Mesenteric fat pad (tissue), 1 donor: ENCODE results near the gene ADD3. TPM values are rescaled to one million over a fixed set of nuclear protein-coding genes. Genes with fewer than 3 reads are reported as not detected.

Experiments used
- DNase-seq: peaks from one replicate; pipeline ENCODE4 v3.0.0-alpha.2; 2020; ENCODE audit warnings: low spot score
- long read RNA-seq: library from polyadenylated mRNA; unstranded; transcript quantifications from one replicate; pipeline ENCODE4 v2.0.0, GENCODE V29; 2020
- total RNA-seq: library from RNA; stranded (reverse); fragmentation: NEBNext Ultra II Directional; extraction: Animal tissue kit (Norgen Biotek cat#: 25700); gene quantifications from one replicate; pipeline ENCODE4 v1.2.1, GENCODE V29; 2021
- donor health status: DM: yes; HTN: yes; CAD: no.

The ADD3 gene, protein sequence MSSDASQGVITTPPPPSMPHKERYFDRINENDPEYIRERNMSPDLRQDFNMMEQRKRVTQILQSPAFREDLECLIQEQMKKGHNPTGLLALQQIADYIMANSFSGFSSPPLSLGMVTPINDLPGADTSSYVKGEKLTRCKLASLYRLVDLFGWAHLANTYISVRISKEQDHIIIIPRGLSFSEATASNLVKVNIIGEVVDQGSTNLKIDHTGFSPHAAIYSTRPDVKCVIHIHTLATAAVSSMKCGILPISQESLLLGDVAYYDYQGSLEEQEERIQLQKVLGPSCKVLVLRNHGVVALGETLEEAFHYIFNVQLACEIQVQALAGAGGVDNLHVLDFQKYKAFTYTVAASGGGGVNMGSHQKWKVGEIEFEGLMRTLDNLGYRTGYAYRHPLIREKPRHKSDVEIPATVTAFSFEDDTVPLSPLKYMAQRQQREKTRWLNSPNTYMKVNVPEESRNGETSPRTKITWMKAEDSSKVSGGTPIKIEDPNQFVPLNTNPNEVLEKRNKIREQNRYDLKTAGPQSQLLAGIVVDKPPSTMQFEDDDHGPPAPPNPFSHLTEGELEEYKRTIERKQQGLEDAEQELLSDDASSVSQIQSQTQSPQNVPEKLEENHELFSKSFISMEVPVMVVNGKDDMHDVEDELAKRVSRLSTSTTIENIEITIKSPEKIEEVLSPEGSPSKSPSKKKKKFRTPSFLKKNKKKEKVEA
- total RNA-seq = 89.6 TPM
- long read RNA-seq, full-length matches to known transcripts = 129 of 190 reads
- long read RNA-seq, partial matches to known transcripts = 19 of 190 reads
- long read RNA-seq, other reads (novel, unspliced or antisense) = 42 of 190 reads

DNA sequence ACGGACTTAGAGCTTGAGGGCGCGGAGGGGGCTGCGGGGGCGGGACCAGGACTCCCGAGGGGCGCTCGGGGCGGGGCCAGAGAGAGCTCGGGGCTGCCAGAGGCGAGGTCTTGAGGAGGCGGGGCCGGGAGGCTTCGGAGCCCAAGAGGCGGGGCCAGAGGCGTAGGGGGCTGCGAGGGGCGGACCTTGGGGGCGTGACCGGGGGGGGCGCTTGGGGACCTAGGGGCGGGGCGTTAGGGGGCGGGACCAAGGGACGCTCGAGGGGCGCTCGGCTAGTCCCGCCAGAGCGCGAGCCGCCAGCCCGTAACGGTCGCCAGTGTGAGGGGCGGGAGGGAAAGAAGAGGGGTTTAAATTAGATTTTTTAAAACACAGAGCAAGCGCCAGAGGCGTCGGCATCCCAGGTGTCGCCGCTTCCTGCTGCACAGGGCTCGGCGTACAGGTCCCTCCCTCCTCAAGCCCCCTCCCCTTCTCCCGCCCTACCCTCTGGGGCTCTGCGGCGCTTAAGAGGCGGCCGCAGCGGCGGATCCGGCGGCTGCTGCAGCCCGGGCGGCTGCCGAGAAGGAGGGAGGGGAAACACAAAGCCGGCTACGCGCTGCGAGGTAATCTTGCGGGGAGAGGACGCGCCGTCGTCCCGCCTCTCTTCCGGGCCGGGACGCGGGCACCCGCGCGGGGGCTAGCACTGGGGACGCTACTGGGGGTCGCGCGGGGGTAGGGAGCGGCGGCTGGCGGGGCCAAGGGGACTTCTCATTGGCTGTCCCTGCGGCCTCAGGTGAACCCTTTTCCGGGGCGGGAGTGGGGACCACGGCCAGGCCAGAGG, at the start of gene ADD3:
ADD3 (plus strand) TSS at position 284 of the 817 bp plus-strand sequence. CDS start 92,670 bp downstream, outside the sequence.
- peak; percentile 96 for DNase-seq

DNA sequence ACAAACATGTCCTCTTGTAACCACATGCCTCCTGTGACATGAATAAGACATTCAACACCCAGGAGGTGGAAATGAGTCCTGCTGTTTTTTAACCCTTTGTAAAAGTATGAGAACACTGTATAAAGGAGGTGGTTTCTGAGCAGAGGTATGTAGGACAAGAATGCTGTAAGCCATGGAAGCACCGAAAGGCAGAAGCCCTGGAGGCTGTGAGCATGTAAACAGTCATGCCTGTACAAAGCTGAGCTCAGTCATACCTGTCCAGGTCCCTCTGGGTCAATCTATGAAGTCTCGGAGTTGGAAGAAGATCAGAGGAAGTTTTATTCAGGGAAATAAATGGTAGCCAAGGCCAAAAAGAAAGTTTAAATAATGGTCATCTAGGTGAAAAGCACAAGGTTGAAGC, 49.7 kb upstream of the ADD3 start:
- no peak for DNase-seq

DNA sequence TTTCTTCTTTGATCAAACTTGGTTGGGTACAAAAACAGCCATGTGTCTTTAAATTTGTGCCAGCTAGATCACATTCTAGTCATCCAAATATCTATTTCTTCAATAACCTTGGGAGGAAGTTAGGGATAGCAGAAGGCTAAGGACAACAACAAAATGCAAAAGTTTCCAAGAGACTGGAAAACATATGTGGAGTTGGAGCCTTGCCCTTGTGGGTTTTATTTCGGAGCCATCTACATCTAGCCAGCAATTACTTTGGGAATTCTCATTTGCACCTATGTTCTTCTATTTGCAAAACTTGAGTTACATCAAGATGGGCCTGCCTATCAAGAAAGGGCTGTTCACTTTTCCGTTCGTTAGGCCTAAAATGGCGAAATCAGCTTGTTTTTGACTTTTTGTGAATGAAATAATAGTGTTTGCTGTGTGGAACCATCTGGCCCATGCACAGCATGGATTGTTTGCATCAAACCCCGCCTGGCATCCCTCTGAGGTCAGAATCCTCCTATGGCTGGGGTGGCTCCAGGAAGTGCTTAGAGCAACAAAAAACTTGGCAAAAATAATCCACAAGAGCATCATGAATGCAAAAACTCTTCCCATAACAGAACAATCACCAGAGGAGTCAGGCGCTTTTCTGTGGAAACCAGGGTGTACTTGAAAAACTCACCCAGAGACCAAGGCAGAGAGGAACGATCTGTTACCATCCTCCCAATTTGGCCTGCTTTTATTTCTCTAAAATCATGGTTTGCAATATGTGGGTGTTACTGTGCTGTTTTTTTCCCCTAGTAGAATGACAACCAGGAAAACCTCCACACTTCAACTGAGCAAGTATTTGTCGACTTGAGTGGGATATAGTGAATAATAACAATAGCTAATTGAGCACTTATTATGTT, 48.3 kb upstream of the ADD3 start:
- DNase-seq = no peak

DNA sequence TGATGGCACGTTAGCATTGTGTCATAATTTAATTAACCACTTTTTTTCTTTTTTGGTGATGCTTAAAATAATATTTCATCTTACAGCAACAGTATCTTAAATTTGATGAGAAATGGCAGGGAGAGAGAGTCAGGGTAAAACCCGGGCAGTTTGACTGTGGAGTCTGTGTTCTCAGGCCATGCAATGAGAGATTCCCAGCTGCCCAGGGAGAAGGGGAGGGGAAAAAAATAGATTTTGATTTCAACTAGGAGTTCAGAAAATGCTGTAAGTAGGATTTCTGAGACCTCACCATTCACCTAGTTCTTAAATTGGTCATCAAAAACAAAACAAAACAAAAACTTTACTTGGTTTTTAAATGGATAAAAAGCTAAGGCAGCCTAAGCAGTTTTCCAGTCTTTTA, 47.1 kb upstream of the ADD3 start:
- no peak for DNase-seq

DNA sequence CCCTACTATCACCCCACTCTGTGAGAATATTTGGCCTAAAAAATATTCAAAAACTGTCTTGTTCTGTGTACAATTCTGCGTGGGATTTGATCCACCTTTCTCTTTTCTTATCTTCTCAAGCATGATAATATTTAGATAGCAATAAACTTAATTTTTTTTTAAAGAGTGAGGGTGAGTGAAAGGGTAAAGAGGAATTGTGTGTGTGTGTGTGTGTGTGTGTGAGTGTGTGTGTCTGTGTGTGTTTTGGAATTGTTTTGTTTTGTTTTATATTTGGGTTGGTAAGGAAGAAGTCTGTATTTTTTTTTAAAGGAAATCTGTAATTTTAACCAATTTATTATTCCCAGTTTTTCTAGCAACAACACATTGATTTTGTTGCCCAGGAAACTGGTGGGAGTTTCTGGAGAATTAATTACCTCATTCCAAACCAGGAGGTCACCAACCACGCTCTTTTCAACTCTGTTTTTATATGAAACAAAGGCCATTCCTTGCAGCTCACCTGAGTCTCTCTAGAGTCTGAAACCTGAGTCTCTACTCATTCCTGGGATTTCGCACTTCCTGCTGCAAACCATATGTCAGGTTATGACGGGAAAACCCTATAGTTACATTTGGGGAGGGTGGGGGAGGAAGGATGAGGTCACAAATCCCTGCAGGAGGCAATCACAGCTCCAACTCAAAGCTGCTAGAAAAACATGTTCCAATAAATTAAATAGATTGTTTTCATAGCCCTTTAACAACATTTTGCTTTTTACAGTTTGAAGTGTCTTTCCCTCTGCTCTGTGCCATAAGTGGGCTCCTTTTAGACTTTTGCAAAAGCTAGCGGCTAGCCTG, 46.4 kb upstream of the ADD3 start:
- DNase-seq = no peak

DNA sequence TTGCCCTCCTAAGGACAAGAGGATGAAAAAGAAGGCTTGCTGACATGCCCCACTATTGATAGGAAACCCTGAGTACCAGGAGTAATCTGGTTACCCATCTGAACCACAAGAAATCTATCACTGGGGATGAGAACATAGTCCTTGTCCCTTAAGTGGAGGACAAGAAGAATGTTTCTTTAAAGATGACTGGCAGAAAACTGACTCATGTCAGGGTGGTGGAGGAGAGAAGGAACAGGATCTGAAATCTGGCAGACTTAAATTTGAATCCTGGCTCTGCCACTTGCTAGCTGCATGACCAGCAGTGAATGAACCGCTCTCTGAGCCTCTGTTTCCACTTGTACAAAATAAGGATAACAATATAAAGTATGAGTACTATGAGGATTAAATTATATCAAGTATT, 45.5 kb upstream of the ADD3 start:
- DNase-seq = no peak

DNA sequence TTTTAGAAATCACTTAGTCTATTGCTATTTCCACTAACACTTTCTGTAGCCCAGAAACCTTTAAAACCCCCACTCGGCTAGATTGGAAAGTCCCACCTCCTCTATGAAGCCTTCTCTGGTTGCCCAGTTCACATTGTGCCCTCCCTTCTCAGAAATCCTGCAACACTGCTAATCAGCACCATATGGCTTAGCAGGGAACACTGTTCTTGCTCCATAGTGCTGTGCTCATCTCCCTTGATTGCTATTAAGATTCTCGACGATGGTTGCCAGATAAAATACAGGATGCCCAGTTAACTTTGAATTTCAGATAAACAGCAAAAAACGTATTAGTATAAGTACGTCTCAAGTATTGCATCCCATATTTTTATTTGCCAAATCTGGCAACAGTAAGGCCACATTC, 44.3 kb upstream of the ADD3 start:
- no peak for DNase-seq

DNA sequence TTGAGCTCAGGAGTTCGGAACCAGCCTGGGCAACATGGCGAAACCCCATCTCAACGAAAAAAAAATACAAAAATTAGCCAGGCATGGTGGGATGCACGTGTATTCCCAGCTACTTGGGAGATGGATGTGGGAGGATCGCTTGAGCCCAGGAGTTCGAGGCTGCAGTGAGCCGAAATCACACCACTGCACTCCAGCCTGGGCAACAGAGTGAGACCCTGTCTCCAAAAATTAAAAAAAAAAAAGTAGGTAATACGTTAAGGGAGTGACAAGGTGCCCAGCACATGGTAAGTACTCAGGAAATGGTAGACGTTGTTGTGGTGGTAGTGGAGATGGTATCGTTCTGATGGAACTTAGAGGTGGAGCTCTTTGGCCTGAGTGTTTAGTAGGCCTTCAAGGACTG, 43.5 kb upstream of the ADD3 start:
- no peak for DNase-seq

DNA sequence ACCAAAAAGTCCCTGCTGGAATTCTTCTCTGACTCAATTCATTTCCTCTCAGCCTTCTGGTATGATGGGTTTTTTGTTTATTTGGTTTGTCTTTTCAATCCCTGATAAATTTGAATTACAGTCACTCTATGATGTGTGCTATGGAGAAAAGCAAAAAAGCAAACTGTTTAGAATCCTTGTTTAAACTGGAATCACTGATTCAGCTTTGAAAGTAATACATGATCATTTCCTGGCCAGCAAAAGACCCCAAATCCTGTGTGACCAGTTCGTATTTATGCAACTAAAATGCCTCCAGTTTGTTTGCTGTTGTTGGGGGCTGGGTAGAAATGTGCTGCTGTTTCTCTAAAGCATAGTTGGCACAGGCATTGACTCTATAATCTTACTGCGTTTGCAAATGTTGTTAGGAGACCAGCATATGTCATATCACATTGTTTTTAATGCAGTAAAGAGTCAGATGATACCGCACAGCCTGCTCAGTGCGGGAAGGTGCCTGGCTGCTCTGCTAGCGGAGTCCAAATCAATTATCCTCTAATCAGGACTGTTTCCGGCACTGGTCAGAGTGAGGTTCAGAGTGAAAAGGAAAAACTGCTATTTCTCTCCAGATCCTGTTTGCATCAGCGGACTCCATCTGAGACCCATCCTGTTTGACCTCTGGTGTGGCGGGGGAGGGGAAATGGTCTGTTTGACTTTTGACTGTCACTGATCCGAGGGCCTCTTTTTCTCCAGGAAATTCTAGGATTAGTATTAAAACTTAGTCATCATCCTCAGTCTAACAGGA, 40.6 kb upstream of the ADD3 start:
- DNase-seq = no peak

DNA sequence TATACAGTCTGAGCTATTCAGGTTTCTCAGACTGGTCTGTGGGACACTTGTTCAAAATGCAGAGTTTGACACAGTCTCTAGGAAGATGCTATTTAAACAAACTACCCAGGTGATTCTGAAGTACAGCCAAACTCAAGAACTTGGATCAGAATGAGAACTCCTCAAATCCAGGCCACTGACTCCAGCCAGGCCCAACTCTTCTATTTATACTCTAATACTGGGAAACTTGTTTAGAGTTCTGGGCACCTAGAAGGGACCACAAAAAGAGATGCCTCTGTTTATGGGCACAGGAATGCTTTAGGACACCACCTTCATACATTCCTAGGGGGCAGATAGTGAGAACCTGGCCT, 40.1 kb upstream of the ADD3 start:
- DNase-seq = no peak

DNA sequence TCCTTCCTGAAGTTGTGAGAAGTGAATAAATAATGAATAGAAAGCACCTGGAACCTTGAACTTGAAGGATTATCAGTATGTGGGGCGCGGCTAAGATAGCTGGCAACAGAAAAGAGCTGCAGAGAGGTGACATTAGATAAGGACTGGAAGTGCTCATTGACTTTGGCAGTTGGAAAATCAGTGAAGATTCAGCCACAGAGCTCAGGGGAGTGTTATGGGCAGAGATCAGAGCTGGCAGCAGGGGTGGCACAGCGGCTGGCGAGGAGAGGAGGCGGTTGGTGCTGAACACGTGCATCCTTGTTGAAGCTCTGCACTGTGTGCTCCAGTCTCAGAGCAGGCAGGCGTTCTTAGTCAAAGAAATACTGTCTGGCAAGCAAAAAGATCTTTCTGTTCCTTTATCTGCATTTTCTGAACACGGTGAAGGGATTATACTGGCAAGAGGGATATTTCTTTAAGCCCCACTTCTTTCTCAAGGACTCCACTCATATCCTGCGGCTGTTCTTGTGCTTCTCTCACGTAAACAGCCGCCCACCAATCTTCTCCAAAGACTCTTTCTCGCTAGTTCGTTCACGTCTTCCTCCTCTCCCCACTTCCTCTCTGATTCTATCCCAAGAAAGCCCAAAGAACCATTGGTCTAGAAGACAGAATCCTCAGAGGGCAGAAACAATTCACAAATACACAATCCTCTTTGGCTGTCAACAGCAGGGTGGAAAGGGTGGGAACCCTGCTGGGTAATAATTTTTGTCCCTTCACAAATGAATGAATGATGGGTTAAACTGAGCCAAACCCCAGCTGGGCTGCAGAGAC, 38.6 kb upstream of the ADD3 start:
- DNase-seq = no peak

DNA sequence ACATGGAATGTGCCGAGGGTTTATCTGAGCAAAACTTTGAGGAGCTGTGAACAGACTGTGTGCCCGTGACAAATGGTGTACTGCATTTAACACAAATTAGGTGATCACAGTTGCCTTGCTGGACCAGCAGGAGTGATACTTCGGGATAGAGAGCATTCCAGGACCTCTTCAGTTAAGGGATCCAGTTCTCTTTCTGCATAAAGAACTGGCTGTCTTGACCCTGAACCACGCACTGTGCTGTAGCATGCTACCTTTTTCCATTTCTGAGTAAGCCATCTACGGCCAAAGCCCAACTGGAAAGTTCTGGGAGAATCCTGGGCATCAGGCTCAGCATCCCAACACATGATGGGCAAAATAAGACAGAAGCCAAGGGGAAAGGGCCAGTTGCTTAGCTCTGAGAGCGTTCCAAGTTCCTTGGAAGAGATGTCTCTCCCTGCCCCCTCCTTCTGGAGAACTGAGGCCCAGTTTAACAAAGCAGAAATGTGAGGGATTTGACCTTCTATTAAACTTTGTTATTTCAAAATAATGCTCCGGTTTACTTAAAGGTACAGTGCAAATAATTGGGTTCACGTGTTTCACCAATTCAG, 37.9 kb upstream of the ADD3 start:
- no peak for DNase-seq

DNA sequence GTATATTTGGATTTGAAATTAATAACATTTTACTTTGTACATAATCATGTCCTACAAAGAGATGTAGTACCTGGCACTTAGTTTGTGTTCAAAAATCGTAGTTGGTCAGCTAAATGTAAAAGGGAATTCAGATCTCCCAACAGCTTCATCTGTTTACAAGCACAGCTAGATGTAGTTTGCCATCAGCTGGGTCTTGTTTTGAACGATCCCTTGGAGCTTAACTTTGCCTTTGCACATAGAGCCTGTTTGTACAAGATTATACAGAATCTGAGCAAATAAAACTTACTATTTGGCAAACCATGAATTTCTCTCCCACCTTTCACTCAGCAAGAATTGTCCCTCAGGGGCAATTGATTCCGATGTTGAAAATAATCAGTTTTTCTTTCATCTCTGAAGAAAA, 36.1 kb upstream of the ADD3 start:
- no peak for DNase-seq

DNA sequence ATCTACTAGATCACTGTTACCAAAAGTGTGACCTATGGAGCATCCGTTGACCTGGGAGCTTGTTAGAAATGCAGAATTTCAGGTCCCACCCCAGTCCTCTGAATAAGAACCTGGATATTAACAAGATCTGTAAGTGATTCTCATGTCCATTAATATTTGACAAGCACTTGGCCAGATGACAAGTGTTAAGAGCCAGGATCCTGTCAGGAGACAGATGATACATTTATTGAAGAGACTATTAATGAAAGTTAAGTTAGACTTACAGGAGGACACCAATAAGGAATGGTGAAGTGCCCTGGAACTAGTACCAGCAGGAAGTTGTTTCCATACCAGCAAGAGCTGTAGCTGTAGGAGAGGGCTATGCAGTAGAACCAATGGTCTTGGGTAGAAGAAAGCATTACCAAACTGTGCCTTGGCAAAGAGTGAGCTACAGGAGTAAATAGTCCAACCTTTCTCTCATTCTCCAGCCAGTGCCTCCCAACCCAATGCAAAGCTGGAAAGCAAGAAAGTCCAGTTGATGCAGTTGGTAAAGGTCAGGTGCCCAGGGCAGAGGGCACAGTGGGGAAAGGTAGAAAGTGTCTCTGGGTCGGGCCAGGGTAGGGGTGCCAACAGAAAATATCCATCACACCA, 35.3 kb upstream of the ADD3 start:
- no peak for DNase-seq

DNA sequence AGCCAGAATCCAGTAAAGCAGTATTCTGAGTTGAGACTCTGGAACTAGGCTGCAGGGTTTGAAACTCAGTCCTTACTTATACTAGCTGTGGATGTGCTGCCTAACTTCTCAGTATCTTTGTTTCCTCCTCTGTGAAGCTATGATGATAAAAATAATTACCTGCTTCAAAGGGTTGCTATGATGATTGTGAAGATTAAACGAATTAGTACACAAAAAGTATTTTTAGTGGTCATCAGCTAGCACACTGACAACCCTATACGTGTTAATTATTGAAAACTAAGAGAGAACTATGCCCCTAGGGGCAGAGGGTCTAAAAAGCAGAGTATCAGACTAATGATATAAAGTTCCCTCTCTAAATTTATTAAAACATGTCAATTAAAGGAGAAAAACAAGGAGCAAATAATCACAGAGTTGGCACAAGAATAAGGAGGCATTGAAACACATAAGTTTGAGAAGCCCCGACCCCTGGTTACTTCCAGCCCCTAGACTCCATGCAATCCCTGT, 34.4 kb upstream of the ADD3 start:
- DNase-seq = no peak

DNA sequence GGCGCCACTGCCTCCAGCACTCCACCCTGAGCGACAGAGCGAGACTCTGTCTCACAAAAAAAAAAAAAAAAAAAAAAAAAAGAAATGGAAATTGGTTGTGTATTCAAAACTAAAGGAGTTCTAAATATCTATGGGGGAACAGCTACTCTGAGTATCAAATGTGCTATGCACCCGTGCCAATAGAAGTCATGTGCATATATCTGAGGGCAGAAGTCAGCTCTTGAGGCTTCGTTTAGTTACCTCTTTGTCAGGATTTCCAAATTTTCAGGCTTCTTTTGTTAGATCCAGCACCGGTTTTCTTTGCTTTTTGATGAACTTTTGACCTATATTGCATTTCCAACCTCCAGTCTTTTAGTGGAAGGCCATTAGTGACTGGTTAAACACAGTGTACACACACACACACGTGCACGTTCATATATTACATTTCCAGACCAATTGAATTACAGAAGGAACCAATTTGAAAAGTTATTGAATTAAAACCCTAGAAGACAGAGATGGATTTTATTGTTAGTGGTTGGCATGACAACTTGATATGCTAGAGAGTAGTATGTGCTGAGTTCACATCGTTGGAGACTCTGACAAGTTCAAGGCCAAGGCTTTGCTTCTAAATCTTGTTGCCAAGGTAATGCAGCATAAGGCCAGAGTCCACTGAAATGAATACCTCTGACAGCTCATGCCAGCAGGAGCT, 33.1 kb upstream of the ADD3 start:
- no peak for DNase-seq
